Subcutaneous adipose tissue (tissue), 4 donors: Measurements from ENCODE around the gene HPSE. TPM values are rescaled to one million over a fixed set of nuclear protein-coding genes. Genes with fewer than 3 reads are reported as not detected.

Experiments
- small RNA-seq: library from RNA; depleted of rRNA; stranded (forward); fragments of <200 nt; gene quantifications from one replicate; pipeline ENCODE3, GENCODE V24; 2016
- total RNA-seq, 4 donors: library from RNA; depleted of rRNA; stranded (reverse); fragments of >200 nt; gene quantifications; one replicate each; pipeline ENCODE4 v1.1.0, GENCODE V29; 2016
- TF ChIP-seq, protein P1 (sequence below): fragments of 450-650 bp; IDR thresholded peaks from one replicate; pipeline ENCODE4 v1.5.1; 2016; ENCODE audit warnings: low read depth, mild to moderate bottlenecking, control low read depth, antibody characterized with exemption, moderate library complexity

HPSE gene
- total RNA-seq, 4 donors from 2014 or later = 0.75 to 5.4 (median 2.6) TPM

DNA sequence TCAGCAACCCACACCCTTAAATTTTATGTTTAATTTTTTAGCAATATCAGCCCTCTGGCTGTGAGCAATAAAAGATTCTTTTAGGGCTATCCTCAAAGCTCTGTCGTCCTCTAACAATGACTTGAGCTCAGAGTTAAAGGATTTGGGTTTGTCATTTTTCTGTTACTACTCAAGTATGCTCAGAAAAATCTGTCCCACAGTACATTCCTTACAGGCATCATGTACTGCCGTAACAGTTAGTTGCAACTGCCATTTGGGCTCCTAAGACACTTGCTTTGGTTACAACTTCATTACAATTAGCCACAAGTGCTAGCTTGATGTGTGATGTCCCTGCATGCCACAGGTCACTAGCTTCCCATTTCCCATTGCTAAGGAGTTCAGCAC lies 83.2 kb downstream of the HPSE start:
- TF ChIP-seq, protein P1, sequence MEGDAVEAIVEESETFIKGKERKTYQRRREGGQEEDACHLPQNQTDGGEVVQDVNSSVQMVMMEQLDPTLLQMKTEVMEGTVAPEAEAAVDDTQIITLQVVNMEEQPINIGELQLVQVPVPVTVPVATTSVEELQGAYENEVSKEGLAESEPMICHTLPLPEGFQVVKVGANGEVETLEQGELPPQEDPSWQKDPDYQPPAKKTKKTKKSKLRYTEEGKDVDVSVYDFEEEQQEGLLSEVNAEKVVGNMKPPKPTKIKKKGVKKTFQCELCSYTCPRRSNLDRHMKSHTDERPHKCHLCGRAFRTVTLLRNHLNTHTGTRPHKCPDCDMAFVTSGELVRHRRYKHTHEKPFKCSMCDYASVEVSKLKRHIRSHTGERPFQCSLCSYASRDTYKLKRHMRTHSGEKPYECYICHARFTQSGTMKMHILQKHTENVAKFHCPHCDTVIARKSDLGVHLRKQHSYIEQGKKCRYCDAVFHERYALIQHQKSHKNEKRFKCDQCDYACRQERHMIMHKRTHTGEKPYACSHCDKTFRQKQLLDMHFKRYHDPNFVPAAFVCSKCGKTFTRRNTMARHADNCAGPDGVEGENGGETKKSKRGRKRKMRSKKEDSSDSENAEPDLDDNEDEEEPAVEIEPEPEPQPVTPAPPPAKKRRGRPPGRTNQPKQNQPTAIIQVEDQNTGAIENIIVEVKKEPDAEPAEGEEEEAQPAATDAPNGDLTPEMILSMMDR = no peak

DNA sequence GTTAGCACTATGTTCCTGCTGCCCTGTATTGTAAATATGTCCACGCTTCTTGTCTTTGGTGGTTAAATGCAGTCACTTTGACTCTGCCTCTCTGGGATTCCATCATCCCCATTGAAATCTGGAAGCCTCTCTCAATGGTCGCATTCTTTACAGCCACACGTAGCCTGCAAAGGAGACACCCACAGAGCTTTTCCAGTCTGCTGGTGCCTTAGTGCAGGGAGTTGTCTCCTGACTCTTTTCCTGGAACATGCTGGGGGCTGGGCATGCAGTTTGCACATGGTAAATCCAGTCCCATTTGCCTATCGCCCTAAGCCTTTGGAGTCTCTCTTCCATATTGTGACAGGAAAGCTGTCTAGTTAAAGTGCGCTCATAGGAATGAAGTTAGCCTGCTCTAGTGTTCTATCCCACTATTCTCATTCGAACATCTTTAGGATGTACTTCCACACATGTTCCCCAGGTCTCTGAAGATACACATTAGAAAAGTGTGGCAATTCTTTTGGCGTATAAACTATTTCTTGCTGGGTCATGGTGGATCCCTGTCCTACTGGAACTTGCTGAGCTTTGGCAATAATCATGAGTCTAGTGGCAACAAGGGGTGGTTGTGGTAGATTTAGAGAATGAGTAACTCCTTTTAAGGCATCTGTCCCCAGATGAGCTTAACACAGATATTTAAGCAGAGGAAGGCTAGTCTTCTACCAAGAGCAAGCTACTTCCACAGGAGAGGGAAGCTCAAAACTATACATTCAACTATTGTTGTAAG lies 83.8 kb downstream of the HPSE start:
- TF ChIP-seq, protein P1 = no peak

DNA sequence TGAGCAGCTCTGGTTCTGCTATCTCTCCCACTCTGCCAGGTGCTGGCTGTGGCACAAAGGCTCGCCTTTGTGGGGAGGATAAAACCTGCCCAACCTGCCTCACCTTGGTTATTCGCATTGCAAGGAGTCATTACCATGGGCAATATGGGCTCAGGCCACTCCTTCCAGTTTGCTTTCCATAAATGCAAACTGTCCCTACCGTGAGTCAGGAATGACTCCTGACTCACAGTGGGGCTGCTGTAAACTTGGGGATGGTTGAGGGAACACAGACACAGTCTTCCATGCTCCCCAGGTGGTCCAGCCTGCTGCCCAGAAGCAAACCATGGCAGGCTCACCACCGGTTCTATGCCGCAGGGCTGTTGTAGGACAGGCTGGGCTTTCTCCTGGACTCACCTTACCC lies 86.2 kb downstream of the HPSE start:
- TF ChIP-seq, protein P1 = no peak

DNA sequence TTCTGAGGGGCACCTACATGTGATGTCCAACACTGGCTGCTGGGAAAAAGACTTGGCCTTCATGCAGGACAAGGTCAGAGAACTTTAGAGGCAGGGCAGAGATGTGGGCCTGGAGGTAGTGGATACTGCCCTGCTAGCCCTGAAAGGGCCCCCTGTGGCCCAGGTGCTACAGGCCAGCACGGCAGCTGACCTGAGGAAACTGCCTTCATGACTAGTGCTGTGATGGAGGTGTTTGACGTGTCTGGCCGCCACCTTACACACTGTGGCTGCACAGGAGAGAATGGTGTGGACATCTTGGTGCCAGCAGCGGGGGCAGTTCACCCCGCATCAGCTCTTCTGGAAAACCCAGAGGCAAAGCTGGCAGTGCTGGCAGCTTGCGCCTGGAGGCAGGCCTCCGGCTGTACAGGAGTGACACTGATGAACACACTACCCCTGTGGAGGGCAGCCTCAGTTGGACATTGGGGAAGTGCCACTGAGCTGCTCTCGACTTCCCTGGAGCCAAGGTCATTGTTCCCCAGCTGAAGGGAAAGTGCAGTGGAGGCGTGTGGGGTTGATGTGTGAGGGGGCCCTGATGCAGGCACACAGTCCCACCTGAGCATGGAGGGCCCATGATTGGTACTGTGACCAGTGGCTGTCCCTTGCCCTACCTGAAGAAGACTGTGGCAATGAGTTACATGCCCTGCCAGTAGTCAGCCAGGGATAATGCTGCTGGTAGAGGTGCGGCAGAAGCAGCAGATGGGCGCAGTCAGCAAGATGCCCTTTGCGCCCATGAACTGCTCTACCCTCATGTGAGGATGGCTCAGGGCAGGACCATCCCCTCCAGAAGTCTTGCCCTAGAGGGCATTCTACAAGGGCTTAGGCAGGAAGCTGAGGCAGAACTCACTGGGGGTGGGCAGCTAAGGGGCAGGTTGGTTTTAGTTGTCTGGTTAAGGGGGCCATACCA lies 87.0 kb downstream of the HPSE start:
- TF ChIP-seq, protein P1 = no peak

Small RNAs within 50 kb of the gene (small RNA-seq; reads per million reads assigned to genes)
- gene AC114781.5 = not detected

Other genes starting within 250 kb of the HPSE start
- gene PLAC8, start 220.1 kb downstream of the HPSE start, total RNA-seq = 1 to 10 TPM in 3 of 4 donors, not detected in 1; 1.3 to 3.9 (median 1.5) TPM
- 10 to 100 TPM in 2 of 4 donors, 1 to 10 TPM in 2; 6.8 to 13.3 (median 9.3) TPM for gene COQ2, start 50.0 kb downstream of the HPSE start, total RNA-seq
- gene HELQ, start 121.0 kb upstream of the HPSE start, total RNA-seq = 10 to 100 TPM; 12.6 to 26.6 (median 19.2) TPM
- gene MRPS18C, start 121.2 kb upstream of the HPSE start, total RNA-seq = 10 to 100 TPM; 15.9 to 34.9 (median 18.9) TPM
- gene ABRAXAS1, start 150.3 kb upstream of the HPSE start, total RNA-seq = 10 to 100 TPM; 17.1 to 18.9 (median 17.7) TPM
- 10 to 100 TPM in 2 of 4 donors, 1 to 10 TPM in 2; 4.4 to 37.5 (median 10.2) TPM for gene GPAT3, start 201.3 kb upstream of the HPSE start, total RNA-seq